Measurements from ENCODE around the gene HLA-DMA. TPM values are rescaled to one million over a fixed set of nuclear protein-coding genes. Genes with fewer than 3 reads are reported as not detected.

HLA-DMA gene
- total and polyA plus RNA-seq, 9 donors, result 5.7 to 162 (median 19.2) TPM

DNA sequence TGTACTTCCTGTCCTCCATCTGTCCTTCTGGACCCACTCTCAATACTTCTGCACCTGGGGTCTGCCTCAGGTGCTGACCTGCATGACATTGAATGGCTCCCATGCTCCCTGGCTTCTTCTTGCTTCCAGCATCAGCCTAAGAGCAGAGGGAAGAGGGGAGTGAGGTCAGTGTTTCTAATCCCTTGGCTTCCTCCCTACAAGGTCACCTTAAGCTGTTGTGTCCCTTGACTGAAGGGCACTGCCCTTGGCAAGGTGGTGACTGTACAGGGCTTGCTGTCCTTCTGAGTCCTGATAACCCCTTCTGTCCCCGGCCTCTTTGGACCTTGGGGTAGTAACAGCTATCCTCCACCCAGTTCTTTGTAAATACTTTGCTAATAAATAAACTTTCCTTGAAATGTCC is 21.7 kb downstream of the HLA-DMA start:
- no peaks in the 10 kb centered on the region for H3K9me3 ChIP-seq
- intact Hi-C loops (cut with DNase I), result loop anchor here in 2 of 4 donors (5.0 to 10.0 kb wide), 2 partner anchors 44 to 46 kb away; no protein-coding TSS in a partner anchor
- H3K4me1 ChIP-seq (ENCODE audit: insufficient read depth), result no peaks in the 10 kb centered on the region
- no peak for DNase-seq
- TF ChIP-seq POLR2A (IDR thresholded peaks at IDR 0.05) (no peak), EP300 (IDR thresholded peaks at IDR 0.05) (no peak)
- TF ChIP-seq, protein P1, sequence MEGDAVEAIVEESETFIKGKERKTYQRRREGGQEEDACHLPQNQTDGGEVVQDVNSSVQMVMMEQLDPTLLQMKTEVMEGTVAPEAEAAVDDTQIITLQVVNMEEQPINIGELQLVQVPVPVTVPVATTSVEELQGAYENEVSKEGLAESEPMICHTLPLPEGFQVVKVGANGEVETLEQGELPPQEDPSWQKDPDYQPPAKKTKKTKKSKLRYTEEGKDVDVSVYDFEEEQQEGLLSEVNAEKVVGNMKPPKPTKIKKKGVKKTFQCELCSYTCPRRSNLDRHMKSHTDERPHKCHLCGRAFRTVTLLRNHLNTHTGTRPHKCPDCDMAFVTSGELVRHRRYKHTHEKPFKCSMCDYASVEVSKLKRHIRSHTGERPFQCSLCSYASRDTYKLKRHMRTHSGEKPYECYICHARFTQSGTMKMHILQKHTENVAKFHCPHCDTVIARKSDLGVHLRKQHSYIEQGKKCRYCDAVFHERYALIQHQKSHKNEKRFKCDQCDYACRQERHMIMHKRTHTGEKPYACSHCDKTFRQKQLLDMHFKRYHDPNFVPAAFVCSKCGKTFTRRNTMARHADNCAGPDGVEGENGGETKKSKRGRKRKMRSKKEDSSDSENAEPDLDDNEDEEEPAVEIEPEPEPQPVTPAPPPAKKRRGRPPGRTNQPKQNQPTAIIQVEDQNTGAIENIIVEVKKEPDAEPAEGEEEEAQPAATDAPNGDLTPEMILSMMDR (IDR thresholded peaks at IDR 0.05), result no peak
- no peaks in the 10 kb centered on the region for H3K36me3 ChIP-seq
- H3K27ac ChIP-seq, result no peak overlapping the region
- H3K27me3 ChIP-seq, result no peaks in the 10 kb centered on the region
- no peak overlapping the region for H3K4me3 ChIP-seq
- 0% methylated on average over 1 of the region's 1 CpG for WGBS, 3 donors

DNA sequence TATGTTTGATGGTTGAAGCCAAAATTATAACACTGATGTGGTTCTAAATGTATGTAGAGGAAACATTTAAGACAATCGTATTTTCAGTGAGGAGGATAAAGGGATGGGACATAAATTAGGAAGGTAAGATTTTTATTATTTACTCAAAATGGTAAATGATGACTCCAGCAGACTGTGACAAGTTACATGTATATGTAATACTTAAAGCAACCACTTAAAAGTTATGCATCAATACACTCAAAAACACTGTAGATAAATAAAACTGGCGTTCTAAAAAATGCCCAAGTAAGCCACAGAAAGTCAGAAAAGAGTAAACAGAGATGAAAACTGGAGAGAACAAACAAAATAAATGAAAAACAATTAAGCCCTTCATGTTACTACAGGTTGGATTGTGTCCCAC is 30.8 kb downstream of the HLA-DMA start:
- 88 to 91% (median 90%) methylated on average over 2 of the region's 2 CpGs for WGBS, 3 donors
- H3K27me3 ChIP-seq, result no peaks in the 10 kb centered on the region
- TF ChIP-seq, protein P1 (IDR thresholded peaks at IDR 0.05), result no peak
- TF ChIP-seq POLR2A (IDR thresholded peaks at IDR 0.05) (no peak), EP300 (IDR thresholded peaks at IDR 0.05) (no peak)
- H3K9me3 ChIP-seq, result no peaks in the 10 kb centered on the region
- H3K36me3 ChIP-seq, result no peaks in the 10 kb centered on the region
- no peak overlapping the region for H3K4me3 ChIP-seq
- no peak overlapping the region for H3K27ac ChIP-seq
- no peak for DNase-seq
- intact Hi-C loops (cut with DNase I), result no loop called here
- no peaks in the 10 kb centered on the region for H3K4me1 ChIP-seq (ENCODE audit: insufficient read depth)

DNA sequence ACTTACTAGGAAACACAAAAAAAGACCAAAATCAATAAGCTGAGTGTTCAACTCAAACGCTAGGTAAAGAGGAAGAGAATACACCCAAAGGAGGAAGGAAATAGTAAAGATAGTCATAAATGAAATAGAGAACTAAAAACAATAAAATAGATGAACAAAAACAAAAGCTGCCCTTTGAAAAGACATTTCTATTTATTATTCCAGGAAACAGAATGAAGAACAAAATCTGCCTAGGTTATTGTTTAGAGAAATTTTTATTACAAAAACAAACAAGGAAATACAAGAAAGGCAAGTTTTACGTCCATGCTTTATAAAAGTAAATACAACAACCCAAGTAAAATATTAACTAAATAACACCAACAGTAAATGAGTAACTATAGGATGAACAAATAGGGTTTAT is 32.2 kb downstream of the HLA-DMA start:
- TF ChIP-seq POLR2A (IDR thresholded peaks at IDR 0.05) (no peak), EP300 (IDR thresholded peaks at IDR 0.05) (no peak)
- TF ChIP-seq, protein P1 (IDR thresholded peaks at IDR 0.05), result no peak
- WGBS, 3 donors, result 53 to 68% (median 58%) methylated on average over 2 of the region's 2 CpGs
- H3K36me3 ChIP-seq, result no peaks in the 10 kb centered on the region

DNA sequence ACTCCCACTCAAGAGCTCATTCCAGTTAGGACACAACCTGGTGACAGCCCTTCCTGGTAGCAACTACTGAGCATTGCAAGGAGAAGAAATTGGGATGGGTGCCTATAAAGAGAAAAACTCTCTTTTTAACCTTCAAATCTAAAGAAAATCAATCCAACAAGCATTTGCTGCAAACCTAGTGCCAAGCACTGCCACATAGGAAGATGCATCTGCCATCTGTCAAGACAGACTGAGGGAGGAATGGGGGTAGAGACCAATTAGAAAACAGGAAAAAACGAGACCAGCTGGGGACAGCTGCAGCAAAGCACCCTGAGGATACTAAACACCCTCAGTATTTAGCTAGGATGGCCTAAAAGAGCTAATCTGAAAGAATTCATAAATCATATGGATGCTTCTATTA is 39.9 kb downstream of the HLA-DMA start:
- Histone ChIP-seq H3K9me3 (no peaks in the 10 kb centered on the region), H3K27ac (no peak overlapping the region), H3K4me1 (ENCODE audit: insufficient read depth) (no peaks in the 10 kb centered on the region), H3K27me3 (no peaks in the 10 kb centered on the region), H3K36me3 (no peaks in the 10 kb centered on the region), H3K4me3 (no peak overlapping the region)
- no peak for DNase-seq
- intact Hi-C loops (cut with DNase I), result no loop called here
- 23 to 37% (median 26%) methylated on average over 1 of the region's 1 CpG for WGBS, 3 donors
- TF ChIP-seq EP300 (IDR thresholded peaks at IDR 0.05) (no peak), POLR2A (IDR thresholded peaks at IDR 0.05) (no peak)
- TF ChIP-seq, protein P1 (IDR thresholded peaks at IDR 0.05), result no peak

More for the DNA sequence above, 32.2 kb downstream of the HLA-DMA start:
- intact Hi-C loops (cut with DNase I), result no loop called here
- H3K27ac ChIP-seq, result no peak overlapping the region
- H3K4me3 ChIP-seq, result no peak overlapping the region
- no peak for DNase-seq
- no peaks in the 10 kb centered on the region for H3K4me1 ChIP-seq (ENCODE audit: insufficient read depth)
- H3K9me3 ChIP-seq, result no peaks in the 10 kb centered on the region
- H3K27me3 ChIP-seq, result no peaks in the 10 kb centered on the region
